ENCODE data around the gene PHTF2. TPM values are rescaled to one million over a fixed set of nuclear protein-coding genes. Genes with fewer than 3 reads are reported as not detected.

Gene PHTF2
- polyA plus RNA-seq, 1 of the 3 experiments (the other 2 are of a cell fraction) = 21.2 TPM

DNA sequence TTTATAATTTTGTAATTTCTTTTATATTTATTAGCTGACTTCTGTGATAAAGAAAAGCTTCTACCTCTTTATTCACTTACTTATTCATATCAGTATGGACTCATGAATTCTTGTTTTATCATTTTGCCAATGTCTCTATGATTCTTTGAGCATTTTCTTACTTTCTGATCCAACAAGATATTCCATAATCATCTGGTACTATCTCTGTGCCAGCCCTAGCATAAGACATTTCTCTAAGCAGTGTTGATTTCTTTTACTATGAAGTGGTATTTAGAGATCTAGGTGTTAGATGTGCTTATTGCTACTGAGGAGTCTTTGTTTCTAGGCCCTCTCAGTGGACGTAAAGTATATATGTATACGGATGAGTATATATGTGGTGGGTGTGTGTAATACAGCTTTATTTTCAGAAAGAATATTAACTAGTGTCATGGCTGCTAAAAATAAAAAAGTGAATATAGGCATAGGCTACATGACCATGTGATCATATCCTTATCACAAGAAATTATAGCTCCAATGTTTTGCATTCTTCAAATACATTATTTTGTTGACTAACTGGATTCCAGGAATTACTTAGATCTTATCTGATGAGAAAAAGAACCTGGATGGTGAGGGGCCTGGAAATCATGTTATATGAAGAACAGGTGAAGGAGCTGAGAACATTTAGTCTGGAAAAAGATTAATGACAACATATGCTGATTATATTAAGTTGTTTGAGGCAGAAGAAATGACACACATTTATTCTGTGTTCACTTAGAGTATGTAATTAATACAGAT is 13.1 kb downstream of the PHTF2 start:
- no peaks in the 10 kb centered on the region for H3K9me2 ChIP-seq
- H3K4me1 ChIP-seq (ENCODE audit: control insufficient read depth in 1 of 2, insufficient read depth in 2 of 2, low read depth in 1 of 2, low read length in 1 of 2) = peaks cover 4 to 14% of the 10 kb centered on the region in 2 experiments; a peak in 2 of 4 replicates
- peak overlapping the region; percentile 41 for H3K4me2 ChIP-seq
- peak overlapping the region; percentile 26; the same call in 1 of the 2 replicates for H3K9ac ChIP-seq
- H2AFZ ChIP-seq (ENCODE audit: low read depth) = no peak overlapping the region
- peaks cover 19% of the 10 kb centered on the region for H3K9me3 ChIP-seq
- WGBS (ENCODE audit: low lambda C conversion rate) = 79% methylated on average over 2 of the region's 2 CpGs
- ChIA-PET POLR2A (no interaction called here), CTCF (interaction anchor here (1.0 to 1.2 kb wide), 3 partner anchors 32 to 112 kb away, joined by 3 read pairs; no protein-coding TSS in a partner anchor)
- H4K20me1 ChIP-seq (ENCODE audit: insufficient read depth) = peaks cover 4% of the 10 kb centered on the region; the same call in 1 of the 2 replicates
- H3K27ac ChIP-seq (ENCODE audit: low read depth in 2 of 2, low read length in 1 of 2) = peak overlapping the region; percentile 50 to 80; a peak in 3 of 4 replicates
- TF ChIP-seq, protein P1, sequence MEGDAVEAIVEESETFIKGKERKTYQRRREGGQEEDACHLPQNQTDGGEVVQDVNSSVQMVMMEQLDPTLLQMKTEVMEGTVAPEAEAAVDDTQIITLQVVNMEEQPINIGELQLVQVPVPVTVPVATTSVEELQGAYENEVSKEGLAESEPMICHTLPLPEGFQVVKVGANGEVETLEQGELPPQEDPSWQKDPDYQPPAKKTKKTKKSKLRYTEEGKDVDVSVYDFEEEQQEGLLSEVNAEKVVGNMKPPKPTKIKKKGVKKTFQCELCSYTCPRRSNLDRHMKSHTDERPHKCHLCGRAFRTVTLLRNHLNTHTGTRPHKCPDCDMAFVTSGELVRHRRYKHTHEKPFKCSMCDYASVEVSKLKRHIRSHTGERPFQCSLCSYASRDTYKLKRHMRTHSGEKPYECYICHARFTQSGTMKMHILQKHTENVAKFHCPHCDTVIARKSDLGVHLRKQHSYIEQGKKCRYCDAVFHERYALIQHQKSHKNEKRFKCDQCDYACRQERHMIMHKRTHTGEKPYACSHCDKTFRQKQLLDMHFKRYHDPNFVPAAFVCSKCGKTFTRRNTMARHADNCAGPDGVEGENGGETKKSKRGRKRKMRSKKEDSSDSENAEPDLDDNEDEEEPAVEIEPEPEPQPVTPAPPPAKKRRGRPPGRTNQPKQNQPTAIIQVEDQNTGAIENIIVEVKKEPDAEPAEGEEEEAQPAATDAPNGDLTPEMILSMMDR (IDR thresholded peaks at IDR 0.05) = no peak
- TF ChIP-seq POLR2AphosphoS5 (IDR thresholded peaks at IDR 0.05; ENCODE audit: low read depth, low read length) (no peak), MEF2A (IDR thresholded peaks at IDR 0.05; ENCODE audit: borderline replicate concordance, low read depth) (no peak), TEAD4 (IDR thresholded peaks at IDR 0.05; ENCODE audit: borderline replicate concordance, insufficient read depth) (peak; percentile 61; the same call in 1 of the 2 replicates), TCF12 (IDR thresholded peaks at IDR 0.05) (peak; percentile 64), JUND (IDR thresholded peaks at IDR 0.05) (peak; percentile 56), FOXM1 (IDR thresholded peaks at IDR 0.05; ENCODE audit: low read depth) (no peak), YY1 (IDR thresholded peaks at IDR 0.05; ENCODE audit: low read depth) (no peak), MXI1 (IDR thresholded peaks at IDR 0.05; ENCODE audit: low read depth, low read length) (no peak), EP300 (IDR thresholded peaks at IDR 0.05; ENCODE audit: borderline replicate concordance in 1 of 2, low read depth in 1 of 2, low read length in 1 of 2) (no peak; a peak in 1 of 4 replicates), RAD21 (IDR thresholded peaks at IDR 0.05; ENCODE audit: low read length) (no peak), SMC3 (IDR thresholded peaks at IDR 0.05; ENCODE audit: low read depth, low read length) (no peak), NFIC (IDR thresholded peaks at IDR 0.05; ENCODE audit: borderline replicate concordance) (peak; percentile 22; the same call in 1 of the 2 replicates)
- TF ChIP-seq, protein P2, sequence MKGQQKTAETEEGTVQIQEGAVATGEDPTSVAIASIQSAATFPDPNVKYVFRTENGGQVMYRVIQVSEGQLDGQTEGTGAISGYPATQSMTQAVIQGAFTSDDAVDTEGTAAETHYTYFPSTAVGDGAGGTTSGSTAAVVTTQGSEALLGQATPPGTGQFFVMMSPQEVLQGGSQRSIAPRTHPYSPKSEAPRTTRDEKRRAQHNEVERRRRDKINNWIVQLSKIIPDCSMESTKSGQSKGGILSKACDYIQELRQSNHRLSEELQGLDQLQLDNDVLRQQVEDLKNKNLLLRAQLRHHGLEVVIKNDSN (IDR thresholded peaks at IDR 0.05; ENCODE audit: borderline replicate concordance, low read depth) = peak; percentile 69
- TF ChIP-seq, protein P3, sequence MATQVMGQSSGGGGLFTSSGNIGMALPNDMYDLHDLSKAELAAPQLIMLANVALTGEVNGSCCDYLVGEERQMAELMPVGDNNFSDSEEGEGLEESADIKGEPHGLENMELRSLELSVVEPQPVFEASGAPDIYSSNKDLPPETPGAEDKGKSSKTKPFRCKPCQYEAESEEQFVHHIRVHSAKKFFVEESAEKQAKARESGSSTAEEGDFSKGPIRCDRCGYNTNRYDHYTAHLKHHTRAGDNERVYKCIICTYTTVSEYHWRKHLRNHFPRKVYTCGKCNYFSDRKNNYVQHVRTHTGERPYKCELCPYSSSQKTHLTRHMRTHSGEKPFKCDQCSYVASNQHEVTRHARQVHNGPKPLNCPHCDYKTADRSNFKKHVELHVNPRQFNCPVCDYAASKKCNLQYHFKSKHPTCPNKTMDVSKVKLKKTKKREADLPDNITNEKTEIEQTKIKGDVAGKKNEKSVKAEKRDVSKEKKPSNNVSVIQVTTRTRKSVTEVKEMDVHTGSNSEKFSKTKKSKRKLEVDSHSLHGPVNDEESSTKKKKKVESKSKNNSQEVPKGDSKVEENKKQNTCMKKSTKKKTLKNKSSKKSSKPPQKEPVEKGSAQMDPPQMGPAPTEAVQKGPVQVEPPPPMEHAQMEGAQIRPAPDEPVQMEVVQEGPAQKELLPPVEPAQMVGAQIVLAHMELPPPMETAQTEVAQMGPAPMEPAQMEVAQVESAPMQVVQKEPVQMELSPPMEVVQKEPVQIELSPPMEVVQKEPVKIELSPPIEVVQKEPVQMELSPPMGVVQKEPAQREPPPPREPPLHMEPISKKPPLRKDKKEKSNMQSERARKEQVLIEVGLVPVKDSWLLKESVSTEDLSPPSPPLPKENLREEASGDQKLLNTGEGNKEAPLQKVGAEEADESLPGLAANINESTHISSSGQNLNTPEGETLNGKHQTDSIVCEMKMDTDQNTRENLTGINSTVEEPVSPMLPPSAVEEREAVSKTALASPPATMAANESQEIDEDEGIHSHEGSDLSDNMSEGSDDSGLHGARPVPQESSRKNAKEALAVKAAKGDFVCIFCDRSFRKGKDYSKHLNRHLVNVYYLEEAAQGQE (IDR thresholded peaks at IDR 0.05; ENCODE audit: low read depth, low read length) = no peak
- TF ChIP-seq, protein P4, sequence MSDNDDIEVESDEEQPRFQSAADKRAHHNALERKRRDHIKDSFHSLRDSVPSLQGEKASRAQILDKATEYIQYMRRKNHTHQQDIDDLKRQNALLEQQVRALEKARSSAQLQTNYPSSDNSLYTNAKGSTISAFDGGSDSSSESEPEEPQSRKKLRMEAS (IDR thresholded peaks at IDR 0.05; ENCODE audit: low read depth) = 0 out of 2 replicates have a peak, but pooled peaks have one; percentile 12
- no peaks in the 10 kb centered on the region for H3K27me3 ChIP-seq (ENCODE audit: insufficient read depth)
- peaks cover 24% of the 10 kb centered on the region for H3F3A ChIP-seq (replicated peaks; ENCODE audit: insufficient read depth)
- H3K4me3 ChIP-seq (ENCODE audit: low read depth in 2 of 2, low read length in 1 of 2) = no peak overlapping the region
- peaks cover 0 to 8% of the 10 kb centered on the region in 2 experiments for H3K36me3 ChIP-seq (replicated peaks in 1 of 2; ENCODE audit: control insufficient read depth in 1 of 2, insufficient read depth in 2 of 2, low read length in 1 of 2)
- H3K79me2 ChIP-seq (ENCODE audit: insufficient read depth) = peaks cover 92% of the 10 kb centered on the region
- no peak for DNase-seq
